Neural progenitor cell (in vitro differentiated cells): ENCODE measurements around the gene TBC1D14. TPM values are rescaled to one million over a fixed set of nuclear protein-coding genes. Genes with fewer than 3 reads are reported as not detected.

ENCODE experiments used
- DNase-seq: peaks from one replicate; pipeline ENCODE4 v3.0.0-alpha.2; 2016; ENCODE audit warnings: low spot score
- H2AFZ ChIP-seq: fragments of 200-600 bp; sonication (generic); replicated peaks from 2 replicates; pipeline ENCODE4 v1.6.1; 2016; ENCODE audit warnings: antibody characterized with exemption
- H3F3A ChIP-seq: fragments of 200-600 bp; sonication (generic); 2 replicates; pipeline ENCODE4 v1.6.1; 2016; ENCODE audit warnings: antibody characterized with exemption, low read depth
- H3K27ac ChIP-seq: fragments of 200-600 bp; sonication (generic); 2 replicates; pipeline ENCODE4 v1.5.1; 2016; ENCODE audit warnings: mild to moderate bottlenecking
- H3K27me3 ChIP-seq: fragments of 200-600 bp; sonication (generic); 2 replicates; pipeline ENCODE4 v1.6.1; 2016; ENCODE audit warnings: mild to moderate bottlenecking, moderate library complexity
- H3K36me3 ChIP-seq: fragments of 200-600 bp; sonication (generic); 2 replicates; pipeline ENCODE4 v1.5.1; 2016
- H3K4me1 ChIP-seq: fragments of 200-600 bp; sonication (generic); 2 replicates; pipeline ENCODE4 v1.6.1; 2016; ENCODE audit warnings: mixed run types
- H3K4me2 ChIP-seq: fragments of 200-600 bp; sonication (generic); 2 replicates; pipeline ENCODE4 v1.6.1; 2016
- H3K4me3 ChIP-seq: fragments of 200-600 bp; sonication (generic); 2 replicates; pipeline ENCODE4 v1.5.1; 2016
- H3K79me2 ChIP-seq: fragments of 200-600 bp; sonication (generic); 2 replicates; pipeline ENCODE4 v1.6.1; 2016; ENCODE audit warnings: low read depth
- H3K9ac ChIP-seq: fragments of 200-600 bp; sonication (generic); 2 replicates; pipeline ENCODE4 v1.6.1; 2016
- H3K9me3 ChIP-seq: fragments of 200-600 bp; sonication (generic); 2 replicates; pipeline ENCODE4 v1.5.1; 2016; ENCODE audit warnings: low read depth
- H4K20me1 ChIP-seq: fragments of 200-600 bp; sonication (generic); 2 replicates; pipeline ENCODE4 v1.6.1; 2016; ENCODE audit warnings: low read depth
- H3K27ac Mint-ChIP-seq: 3 replicates; pipeline ENCODE4 v1.8.0; 2021; ENCODE audit warnings: mixed read lengths
- H3K27me3 Mint-ChIP-seq: 2 replicates; pipeline ENCODE4 v1.8.0; 2022; ENCODE audit warnings: low read depth, mild to moderate bottlenecking, inconsistent platforms, moderate library complexity, mixed read lengths; ENCODE audit not compliant: insufficient read depth
- H3K36me3 Mint-ChIP-seq: 3 replicates; pipeline ENCODE4 v1.8.0; 2021; ENCODE audit warnings: mixed read lengths
- H3K4me1 Mint-ChIP-seq: 3 replicates; pipeline ENCODE4 v1.8.0; 2021; ENCODE audit warnings: mixed read lengths
- H3K4me3 Mint-ChIP-seq: 3 replicates; pipeline ENCODE4 v1.8.0; 2021; ENCODE audit warnings: mild to moderate bottlenecking, moderate library complexity, mixed read lengths
- H3K9me3 Mint-ChIP-seq: 3 replicates; pipeline ENCODE4 v1.8.0; 2020; ENCODE audit warnings: mixed read lengths
- CTCF ChIP-seq: fragments of 200-600 bp; sonication (generic); IDR thresholded peaks from 2 replicates; pipeline ENCODE4 v1.5.1; 2017; ENCODE audit warnings: antibody characterized with exemption, mild to moderate bottlenecking
- EZH2 ChIP-seq: fragments of 200-600 bp; sonication (generic); IDR thresholded peaks from 2 replicates; pipeline ENCODE4 v1.6.1; 2017; ENCODE audit warnings: antibody characterized with exemption, mild to moderate bottlenecking, moderate library complexity
- EZH2phosphoT487 ChIP-seq: fragments of 200-600 bp; sonication (generic); IDR thresholded peaks from 2 replicates; pipeline ENCODE4 v1.6.1; 2017; ENCODE audit warnings: antibody characterized with exemption
- total RNA-seq: library from RNA; depleted of rRNA; stranded (reverse); fragments of >200 nt; gene quantifications from 2 replicates; pipeline ENCODE4 v1.2.3, GENCODE V29; 2015; ENCODE audit warnings: low replicate concordance

The TBC1D14 gene
- total RNA-seq, 1 donor from 2014 or later: 47.9 TPM

DNA sequence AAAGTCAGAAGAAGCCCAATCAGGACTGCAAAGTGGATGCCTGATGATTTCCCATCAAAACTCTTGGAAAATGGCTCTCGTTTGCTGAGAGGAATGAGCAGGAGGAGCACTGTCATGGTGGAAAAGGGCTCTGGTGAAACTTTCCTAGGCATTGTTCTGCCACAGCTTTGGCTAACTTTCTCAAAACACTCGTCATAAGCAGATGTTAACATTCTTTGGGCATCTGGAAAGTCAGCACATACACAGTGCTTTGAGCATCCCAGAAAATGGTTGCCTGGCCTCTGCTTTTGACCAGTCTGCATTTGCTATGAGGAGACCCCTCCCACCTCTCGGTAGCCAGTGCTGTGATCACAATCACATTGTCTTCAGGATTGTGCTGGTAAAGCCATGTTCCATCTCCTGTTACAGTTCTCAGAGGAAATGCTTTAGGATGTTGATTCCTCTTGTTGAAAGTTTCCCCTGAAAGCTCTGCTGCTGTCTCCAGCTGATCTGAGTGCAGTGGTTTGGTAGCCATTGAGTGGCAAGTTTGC lies 25.2 kb upstream of the TBC1D14 start:
- no peaks in the 10 kb centered on the region for H3K9me3 Mint-ChIP-seq
- Histone ChIP-seq H3K4me2 (no peak overlapping the region), H2AFZ (no peak overlapping the region), H3K79me2 (no peaks in the 10 kb centered on the region), H3F3A (peaks cover 21% of the 10 kb centered on the region), H3K4me1 (peaks cover 16% of the 10 kb centered on the region), H3K9me3 (no peaks in the 10 kb centered on the region), H3K9ac (no peak overlapping the region), H3K4me3 (no peak overlapping the region), H3K27me3 (no peaks in the 10 kb centered on the region), H3K36me3 (no peaks in the 10 kb centered on the region), H4K20me1 (peaks cover 4% of the 10 kb centered on the region), H3K27ac (peak overlapping the region; percentile 27)
- H3K27ac Mint-ChIP-seq: peak overlapping the region; percentile 57
- no peaks in the 10 kb centered on the region for H3K27me3 Mint-ChIP-seq
- peak; percentile 57 for DNase-seq
- peaks cover 11% of the 10 kb centered on the region for H3K36me3 Mint-ChIP-seq
- no peak for TF ChIP-seq EZH2phosphoT487
- TF ChIP-seq CTCF: no peak
- TF ChIP-seq EZH2: no peak
- no peak overlapping the region for H3K4me3 Mint-ChIP-seq
- peaks cover 14% of the 10 kb centered on the region for H3K4me1 Mint-ChIP-seq

- H3F3A ChIP-seq: peaks cover 21% of the 10 kb centered on the region
- no peaks in the 10 kb centered on the region for H3K27me3 ChIP-seq
- peaks cover 16% of the 10 kb centered on the region for H3K4me1 ChIP-seq
- H2AFZ ChIP-seq: no peak overlapping the region
- H3K36me3 ChIP-seq: no peaks in the 10 kb centered on the region
- Mint-ChIP-seq H3K27ac (peak overlapping the region; percentile 78), H3K9me3 (peaks cover 10% of the 10 kb centered on the region), H3K4me1 (peaks cover 12% of the 10 kb centered on the region), H3K36me3 (peaks cover 14% of the 10 kb centered on the region), H3K4me3 (no peak overlapping the region), H3K27me3 (peaks cover 2% of the 10 kb centered on the region)
- no peak overlapping the region for H3K4me3 ChIP-seq
- no peak overlapping the region for H3K9ac ChIP-seq
- H3K27ac ChIP-seq: no peak overlapping the region
- peaks cover 4% of the 10 kb centered on the region for H4K20me1 ChIP-seq
- no peaks in the 10 kb centered on the region for H3K79me2 ChIP-seq
- no peak overlapping the region for H3K4me2 ChIP-seq
- DNase-seq: no peak
- no peak for TF ChIP-seq CTCF
- TF ChIP-seq EZH2phosphoT487: no peak
- no peak for TF ChIP-seq EZH2
- H3K9me3 ChIP-seq: no peaks in the 10 kb centered on the region
Observed at GRCh38 chr4:6885953-6886557, 23.6 kb upstream of the TBC1D14 start.

DNA sequence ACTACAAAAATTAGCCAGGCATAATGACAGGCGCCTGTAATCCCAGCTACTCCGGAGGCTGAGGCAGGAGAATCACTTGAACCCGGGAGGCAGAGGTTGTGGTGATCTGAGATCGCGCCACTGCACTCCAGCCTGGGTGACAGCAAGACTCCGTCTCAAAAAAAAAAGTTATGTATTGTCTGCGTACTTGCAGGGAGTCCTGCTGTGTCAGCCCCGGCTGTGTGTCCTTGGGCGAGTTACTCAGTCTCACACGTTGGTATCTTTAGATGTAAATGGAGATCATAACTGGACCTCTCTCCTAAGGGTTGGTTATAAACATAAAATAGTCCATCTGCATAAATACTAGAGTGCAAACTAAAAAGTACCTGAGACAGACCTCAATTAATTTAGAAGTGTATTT lies 22.7 kb upstream of the TBC1D14 start:
- no peak overlapping the region for H3K4me2 ChIP-seq
- H3K79me2 ChIP-seq: no peaks in the 10 kb centered on the region
- H3K4me1 ChIP-seq: peaks cover 16% of the 10 kb centered on the region
- Mint-ChIP-seq H3K27me3 (peaks cover 2% of the 10 kb centered on the region), H3K4me1 (peaks cover 15% of the 10 kb centered on the region), H3K27ac (no peak overlapping the region), H3K4me3 (no peak overlapping the region), H3K9me3 (peaks cover 10% of the 10 kb centered on the region), H3K36me3 (peaks cover 14% of the 10 kb centered on the region)
- no peak overlapping the region for H3K4me3 ChIP-seq
- no peak overlapping the region for H3K27ac ChIP-seq
- no peak overlapping the region for H3K9ac ChIP-seq
- H3K27me3 ChIP-seq: no peaks in the 10 kb centered on the region
- TF ChIP-seq CTCF (no peak), EZH2phosphoT487 (no peak), EZH2 (no peak)
- no peak overlapping the region for H2AFZ ChIP-seq
- peaks cover 21% of the 10 kb centered on the region for H3F3A ChIP-seq
- H3K36me3 ChIP-seq: no peaks in the 10 kb centered on the region
- no peaks in the 10 kb centered on the region for H3K9me3 ChIP-seq
- DNase-seq: no peak
- H4K20me1 ChIP-seq: peaks cover 4% of the 10 kb centered on the region
